ENCODE results near the gene UTP18.

- TF ChIP-seq CTCF (IDR thresholded peaks at IDR 0.05), result no peak
- TF ChIP-seq POLR2A (IDR thresholded peaks at IDR 0.05), result no peak
Measured at GRCh38 chr17:51221322-51221721, 39.0 kb upstream of the UTP18 start.
